Endodermal cell (in vitro differentiated cells): Measurements from ENCODE around the gene BACH2. TPM values are rescaled to one million over a fixed set of nuclear protein-coding genes. Genes with fewer than 3 reads are reported as not detected.

ENCODE experiments used
- DNase-seq: peaks from one replicate; pipeline ENCODE4 v3.0.0-alpha.2; 2017
- H3K27ac ChIP-seq: 2 replicates; pipeline ENCODE4 v1.5.1; 2013; ENCODE audit warnings: mild to moderate bottlenecking, low read depth, low read length, moderate library complexity
- H3K27me3 ChIP-seq: 2 replicates; pipeline ENCODE4 v1.6.1; 2013; ENCODE audit warnings: mild to moderate bottlenecking, low read length, moderate library complexity; ENCODE audit not compliant: insufficient read depth, control insufficient read depth, poor library complexity, severe bottlenecking
- H3K36me3 ChIP-seq: 2 replicates; pipeline ENCODE4 v1.7.0; 2013; ENCODE audit warnings: mild to moderate bottlenecking, low read length, moderate library complexity; ENCODE audit not compliant: control insufficient read depth, insufficient read depth
- H3K4me1 ChIP-seq: one replicate; pipeline ENCODE4 v1.7.0; 2013; ENCODE audit warnings: low read length; ENCODE audit not compliant: control insufficient read depth, insufficient read depth
- H3K4me3 ChIP-seq: 2 replicates; pipeline ENCODE4 v1.5.1; 2013; ENCODE audit warnings: mild to moderate bottlenecking, low read length, moderate library complexity
- H3K9ac ChIP-seq: 2 replicates; pipeline ENCODE4 v1.6.1; 2013; ENCODE audit warnings: mild to moderate bottlenecking, low read length, moderate library complexity; ENCODE audit not compliant: poor library complexity, severe bottlenecking; ENCODE audit errors: extremely low read depth
- H3K9me3 ChIP-seq: 2 replicates; pipeline ENCODE4 v1.6.1; 2013; ENCODE audit warnings: mild to moderate bottlenecking, low read length, moderate library complexity; ENCODE audit not compliant: control insufficient read depth
- H3K27ac Mint-ChIP-seq: 2 replicates; pipeline ENCODE4 v1.8.0; 2020; ENCODE audit warnings: mixed read lengths
- H3K27me3 Mint-ChIP-seq: 2 replicates; pipeline ENCODE4 v1.8.0; 2021; ENCODE audit warnings: mild to moderate bottlenecking, mixed read lengths; ENCODE audit not compliant: insufficient read depth
- H3K36me3 Mint-ChIP-seq: 2 replicates; pipeline ENCODE4 v1.8.0; 2020; ENCODE audit warnings: low read depth, mixed read lengths
- H3K4me1 Mint-ChIP-seq: 2 replicates; pipeline ENCODE4 v1.8.0; 2020; ENCODE audit warnings: mixed read lengths
- H3K4me3 Mint-ChIP-seq: 2 replicates; pipeline ENCODE4 v1.8.0; 2020; ENCODE audit warnings: mild to moderate bottlenecking, moderate library complexity, mixed read lengths
- H3K9me3 Mint-ChIP-seq: 2 replicates; pipeline ENCODE4 v1.8.0; 2020; ENCODE audit warnings: mild to moderate bottlenecking, mixed read lengths
- CTCF ChIP-seq: fragments of 200-600 bp; sonication (generic); conservative IDR thresholded peaks from 2 replicates; pipeline ENCODE4 v1.5.0; 2021; ENCODE audit warnings: antibody characterized with exemption, mild to moderate bottlenecking
- WGBS, 2 experiments: methylation state at CpG; one replicate each; pipeline versions ENCODE4 v1.1.5 to v1.1.7; 2013; ENCODE audit warnings: missing lambda C conversion rate in 2 of 2, mixed read lengths in 1 of 2; ENCODE audit not compliant: insufficient coverage in 1 of 2, insufficient read length in 1 of 2; 5-methylcytosine and 5-hydroxymethylcytosine counted together
- total RNA-seq, 2 donors: library from RNA; stranded (reverse); fragmentation: NEBNext Ultra II Directional in 1 of 2; extraction: Animal tissue kit (Norgen Biotek cat#: 25700) in 1 of 2; gene quantifications; 2 replicates in 1 of 2; 3 replicates in 1 of 2; pipeline ENCODE4 v1.2.1, GENCODE V29; 2021

BACH2 gene
- total RNA-seq, 2 donors from 2014 or later, result 11.0 to 22.3 TPM

GRCh38 chr6:90291565-90291964, 5.1 kb downstream of the BACH2 start:
- Mint-ChIP-seq H3K36me3 (peaks cover 10% of the 10 kb centered on the region), H3K27me3 (peaks cover 27% of the 10 kb centered on the region), H3K4me3 (no peak overlapping the region), H3K9me3 (peaks cover 2% of the 10 kb centered on the region), H3K27ac (no peak overlapping the region), H3K4me1 (peaks cover 61% of the 10 kb centered on the region)
- WGBS, 2 experiments, result 95 to 100% methylated on average over 4 of the region's 4 CpGs
- Histone ChIP-seq H3K4me1 (peaks cover 7% of the 10 kb centered on the region), H3K4me3 (no peak overlapping the region), H3K27ac (no peak overlapping the region), H3K27me3 (peaks cover 24% of the 10 kb centered on the region), H3K9me3 (peaks cover 7% of the 10 kb centered on the region), H3K9ac (no peak overlapping the region), H3K36me3 (no peaks in the 10 kb centered on the region)
- no peak for DNase-seq
- no peak for TF ChIP-seq CTCF

GRCh38 chr6:90290811-90291420, 5.7 kb downstream of the BACH2 start:
- Mint-ChIP-seq H3K4me1 (peaks cover 62% of the 10 kb centered on the region), H3K36me3 (peaks cover 10% of the 10 kb centered on the region), H3K9me3 (peaks cover 2% of the 10 kb centered on the region), H3K27ac (no peak overlapping the region), H3K4me3 (no peak overlapping the region), H3K27me3 (peaks cover 27% of the 10 kb centered on the region)
- H3K9me3 ChIP-seq, result peaks cover 7% of the 10 kb centered on the region
- no peaks in the 10 kb centered on the region for H3K36me3 ChIP-seq
- no peak overlapping the region for H3K4me3 ChIP-seq
- H3K4me1 ChIP-seq, result peaks cover 7% of the 10 kb centered on the region
- no peak overlapping the region for H3K9ac ChIP-seq
- no peak for DNase-seq
- peak overlapping the region; percentile 49 for H3K27ac ChIP-seq
- peaks cover 24% of the 10 kb centered on the region for H3K27me3 ChIP-seq
- 79 to 91% methylated on average over 4 to 5 of the region's 5 CpGs for WGBS, 2 experiments
- no peak for TF ChIP-seq CTCF

GRCh38 chr6:90289902-90290301, 6.7 kb downstream of the BACH2 start:
- peaks cover 72% of the 10 kb centered on the region for H3K4me1 Mint-ChIP-seq
- TF ChIP-seq CTCF, result no peak

More at GRCh38 chr6:90289902-90290301, 6.7 kb downstream of the BACH2 start:
- H3K36me3 Mint-ChIP-seq, result peaks cover 10% of the 10 kb centered on the region
- H3K4me1 ChIP-seq, result peaks cover 13% of the 10 kb centered on the region
- H3K27ac Mint-ChIP-seq, result no peak overlapping the region
- no peak overlapping the region for H3K4me3 ChIP-seq
- no peak overlapping the region for H3K4me3 Mint-ChIP-seq
- no peak overlapping the region for H3K27ac ChIP-seq
- peaks cover 27% of the 10 kb centered on the region for H3K27me3 Mint-ChIP-seq
- H3K36me3 ChIP-seq, result no peaks in the 10 kb centered on the region
- peaks cover 24% of the 10 kb centered on the region for H3K27me3 ChIP-seq
- no peak overlapping the region for H3K9ac ChIP-seq
- DNase-seq, result no peak
- H3K9me3 Mint-ChIP-seq, result peaks cover 2% of the 10 kb centered on the region
- WGBS, 2 experiments, result 100% methylated on average over 1 of the region's 1 CpG
- peaks cover 7% of the 10 kb centered on the region for H3K9me3 ChIP-seq
